Measurements from ENCODE around the gene UNC50.
A peak's percentile ranks its signal among the peaks of the same experiment; 100 is the strongest.
"Not testable (repeated sequence)": the region's sequence is repeated elsewhere in the genome, so short reads cannot be mapped to it uniquely, and the experiment has no call there.

Gene UNC50

DNA sequence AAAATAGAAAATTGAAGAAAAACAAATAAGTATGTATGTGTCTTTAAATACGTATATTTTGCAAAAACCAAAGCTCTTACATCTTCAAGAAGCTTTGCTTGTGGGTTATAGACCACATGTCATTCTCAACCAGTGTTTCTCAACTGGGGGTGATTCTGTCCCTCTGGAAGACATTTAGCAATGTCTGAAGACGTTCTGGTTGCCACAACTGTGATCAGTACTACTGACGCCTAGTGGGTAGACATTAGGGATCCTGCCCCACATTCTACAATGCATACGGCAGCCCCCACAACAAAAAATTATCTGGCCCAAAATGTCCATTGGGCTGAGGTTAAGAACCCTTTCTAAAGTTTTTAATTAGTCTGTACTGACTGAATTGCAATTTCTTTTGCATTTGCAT, 48.4 kb downstream of the UNC50 start:
- Histone ChIP-seq H3K27ac (ENCODE audit: low read length) (no peak overlapping the region), H3K27me3 (ENCODE audit: insufficient read depth, low read length, poor library complexity) (no peaks in the 10 kb centered on the region)

DNA sequence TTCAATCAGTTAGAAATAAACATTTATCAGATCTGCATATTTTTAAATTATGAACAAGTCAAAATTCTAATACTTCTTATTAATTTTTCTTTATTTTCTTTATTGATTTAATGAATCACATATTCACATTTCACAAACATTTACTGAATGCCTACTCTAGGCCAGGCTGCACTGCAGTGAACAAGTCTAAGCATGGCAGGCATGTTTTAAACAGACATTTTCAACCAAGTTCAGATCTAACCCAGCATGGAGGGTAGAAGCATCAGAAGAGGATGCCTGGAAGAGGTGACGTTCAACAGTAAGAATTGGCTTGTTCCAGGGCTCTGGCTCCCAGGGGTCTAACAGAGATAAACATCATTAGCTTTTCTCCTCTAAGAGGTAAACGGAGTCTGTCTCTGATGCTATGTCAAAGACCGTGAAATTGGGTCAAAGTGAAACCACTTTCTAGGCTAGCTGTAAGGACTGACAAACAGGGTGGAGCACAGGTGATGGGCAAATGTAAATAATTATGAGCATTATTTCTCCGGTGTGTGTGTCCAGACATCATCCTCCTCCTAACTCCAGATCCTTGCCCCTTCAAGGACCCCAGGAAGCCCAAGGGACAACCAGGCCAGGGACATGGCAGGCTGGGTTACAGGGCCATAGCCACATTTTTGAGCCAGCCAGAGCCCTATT, 50.6 kb downstream of the UNC50 start:
- TF ChIP-seq EZH2 (IDR thresholded peaks at IDR 0.05; ENCODE audit: borderline replicate concordance, low read depth, low read length, severe bottlenecking): no peak
- TF ChIP-seq, protein P1, sequence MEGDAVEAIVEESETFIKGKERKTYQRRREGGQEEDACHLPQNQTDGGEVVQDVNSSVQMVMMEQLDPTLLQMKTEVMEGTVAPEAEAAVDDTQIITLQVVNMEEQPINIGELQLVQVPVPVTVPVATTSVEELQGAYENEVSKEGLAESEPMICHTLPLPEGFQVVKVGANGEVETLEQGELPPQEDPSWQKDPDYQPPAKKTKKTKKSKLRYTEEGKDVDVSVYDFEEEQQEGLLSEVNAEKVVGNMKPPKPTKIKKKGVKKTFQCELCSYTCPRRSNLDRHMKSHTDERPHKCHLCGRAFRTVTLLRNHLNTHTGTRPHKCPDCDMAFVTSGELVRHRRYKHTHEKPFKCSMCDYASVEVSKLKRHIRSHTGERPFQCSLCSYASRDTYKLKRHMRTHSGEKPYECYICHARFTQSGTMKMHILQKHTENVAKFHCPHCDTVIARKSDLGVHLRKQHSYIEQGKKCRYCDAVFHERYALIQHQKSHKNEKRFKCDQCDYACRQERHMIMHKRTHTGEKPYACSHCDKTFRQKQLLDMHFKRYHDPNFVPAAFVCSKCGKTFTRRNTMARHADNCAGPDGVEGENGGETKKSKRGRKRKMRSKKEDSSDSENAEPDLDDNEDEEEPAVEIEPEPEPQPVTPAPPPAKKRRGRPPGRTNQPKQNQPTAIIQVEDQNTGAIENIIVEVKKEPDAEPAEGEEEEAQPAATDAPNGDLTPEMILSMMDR (IDR thresholded peaks at IDR 0.05; ENCODE audit: borderline replicate concordance, extremely low read depth, low read length, poor library complexity, severe bottlenecking): no peak
- no peak overlapping the region for H2AFZ ChIP-seq (ENCODE audit: low read depth, low read length)
- 0 out of 3 replicates have a peak, but pooled peaks have one; percentile 34 for ATAC-seq (ENCODE audit: insufficient read depth, low read depth)
- no peaks in the 10 kb centered on the region for H3K27me3 ChIP-seq (ENCODE audit: insufficient read depth, low read length, poor library complexity)
- peaks cover 3% of the 10 kb centered on the region for H3K9me3 ChIP-seq (ENCODE audit: insufficient read depth, low read length, severe bottlenecking)
- H3K9ac ChIP-seq (ENCODE audit: low read depth, low read length): no peak overlapping the region
- peaks cover 4% of the 10 kb centered on the region; the same call in 1 of the 2 replicates for H4K20me1 ChIP-seq (ENCODE audit: insufficient read depth, low read length)
- peaks cover 18% of the 10 kb centered on the region for H3K4me1 ChIP-seq (ENCODE audit: insufficient read depth, low read length)
- peaks cover 64% of the 10 kb centered on the region for H3K36me3 ChIP-seq (ENCODE audit: insufficient read depth, low read length)
- no peak overlapping the region for H3K4me3 ChIP-seq (ENCODE audit: low read depth in 1 of 2, low read length in 2 of 2)
- no peak overlapping the region for H3K4me2 ChIP-seq (ENCODE audit: insufficient read depth, low read length)
- no peak for DNase-seq
- no peak overlapping the region; the same call in 1 of the 2 replicates for H3K27ac ChIP-seq (ENCODE audit: low read length)
- peaks cover 24% of the 10 kb centered on the region for H3K79me2 ChIP-seq (ENCODE audit: insufficient read depth, low read length)

More for the DNA sequence above, 48.4 kb downstream of the UNC50 start:
- H3K9ac ChIP-seq (ENCODE audit: low read depth, low read length): no peak overlapping the region
- DNase-seq (no peak), ATAC-seq (ENCODE audit: insufficient read depth, low read depth) (0 out of 3 replicates have a peak, but pooled peaks have one; percentile 42)
- H3K36me3 ChIP-seq (ENCODE audit: insufficient read depth, low read length): peaks cover 50% of the 10 kb centered on the region
- TF ChIP-seq, protein P1 (IDR thresholded peaks at IDR 0.05; ENCODE audit: borderline replicate concordance, extremely low read depth, low read length, poor library complexity, severe bottlenecking): no peak
- no peak for TF ChIP-seq EZH2 (IDR thresholded peaks at IDR 0.05; ENCODE audit: borderline replicate concordance, low read depth, low read length, severe bottlenecking)
- H2AFZ ChIP-seq (ENCODE audit: low read depth, low read length): no peak overlapping the region
- H3K4me1 ChIP-seq (ENCODE audit: insufficient read depth, low read length): peaks cover 12% of the 10 kb centered on the region
- peaks cover 3% of the 10 kb centered on the region for H3K9me3 ChIP-seq (ENCODE audit: insufficient read depth, low read length, severe bottlenecking)
- H4K20me1 ChIP-seq (ENCODE audit: insufficient read depth, low read length): peaks cover 4% of the 10 kb centered on the region; the same call in 1 of the 2 replicates
- H3K4me2 ChIP-seq (ENCODE audit: insufficient read depth, low read length): no peak overlapping the region
- H3K79me2 ChIP-seq (ENCODE audit: insufficient read depth, low read length): peaks cover 34% of the 10 kb centered on the region
- H3K4me3 ChIP-seq (ENCODE audit: low read depth in 1 of 2, low read length in 2 of 2): no peak overlapping the region

DNA sequence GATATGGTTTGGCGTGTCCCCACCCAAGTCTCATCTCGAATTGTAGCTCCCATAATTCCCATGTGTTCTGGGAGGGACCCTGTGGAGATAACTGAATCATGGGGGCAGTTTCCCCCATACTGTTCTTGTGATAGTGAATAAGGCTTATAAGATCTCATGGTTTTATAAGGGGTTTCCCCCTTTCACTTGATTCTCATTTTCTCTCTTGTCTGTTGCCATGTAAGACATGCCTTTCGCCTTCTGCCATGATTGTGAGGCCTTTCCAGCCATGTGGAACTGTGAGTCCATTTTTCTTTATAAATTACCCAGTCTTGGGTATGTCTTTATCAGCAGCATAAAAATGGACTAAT, 51.1 kb downstream of the UNC50 start:
- H2AFZ ChIP-seq (ENCODE audit: low read depth, low read length); ATAC-seq (ENCODE audit: insufficient read depth, low read depth); H3K27ac ChIP-seq (ENCODE audit: low read length); DNase-seq; H3K9me3 ChIP-seq (ENCODE audit: insufficient read depth, low read length, severe bottlenecking); H4K20me1 ChIP-seq (ENCODE audit: insufficient read depth, low read length); H3K27me3 ChIP-seq (ENCODE audit: insufficient read depth, low read length, poor library complexity); H3K9ac ChIP-seq (ENCODE audit: low read depth, low read length); H3K4me2 ChIP-seq (ENCODE audit: insufficient read depth, low read length); H3K4me3 ChIP-seq (ENCODE audit: low read depth in 1 of 2, low read length in 2 of 2): not testable (repeated sequence)
- Histone ChIP-seq H3K79me2 (ENCODE audit: insufficient read depth, low read length) (peaks cover 22% of the 10 kb centered on the region), H3K4me1 (ENCODE audit: insufficient read depth, low read length) (peaks cover 21% of the 10 kb centered on the region), H3K36me3 (ENCODE audit: insufficient read depth, low read length) (peaks cover 66% of the 10 kb centered on the region)

DNA sequence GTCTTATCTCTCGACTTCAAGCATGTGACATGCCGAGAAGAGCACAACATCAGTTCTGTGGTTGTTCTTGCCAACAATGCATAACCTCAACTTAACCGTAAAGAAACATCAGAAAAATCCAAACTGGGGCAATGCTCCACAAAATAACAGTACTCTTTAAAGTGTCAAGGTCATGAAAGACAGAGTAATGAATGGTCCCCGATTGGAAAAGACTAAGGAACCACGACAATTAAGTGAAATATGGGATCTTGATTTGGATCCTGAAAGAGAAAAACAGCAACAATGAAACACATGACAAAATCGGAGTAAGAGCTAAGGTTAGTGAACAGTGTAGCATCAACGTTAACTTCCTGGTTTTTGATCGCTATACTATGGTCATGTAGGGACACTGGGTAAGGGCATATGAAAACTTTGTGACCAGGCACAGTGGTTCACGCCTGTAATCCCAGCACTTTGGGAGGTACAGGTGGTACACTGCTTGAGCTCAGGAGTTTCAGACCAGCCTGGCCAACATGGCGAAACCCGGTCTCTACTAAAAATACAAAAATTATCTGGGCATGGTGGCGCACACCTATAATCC, 55.2 kb downstream of the UNC50 start:
- ATAC-seq (ENCODE audit: insufficient read depth, low read depth): peak; percentile 64
- no peak overlapping the region for H3K9ac ChIP-seq (ENCODE audit: low read depth, low read length)
- H2AFZ ChIP-seq (ENCODE audit: low read depth, low read length): no peak overlapping the region
- peaks cover 3% of the 10 kb centered on the region for H3K9me3 ChIP-seq (ENCODE audit: insufficient read depth, low read length, severe bottlenecking)
- no peak for TF ChIP-seq EZH2 (IDR thresholded peaks at IDR 0.05; ENCODE audit: borderline replicate concordance, low read depth, low read length, severe bottlenecking)
- TF ChIP-seq, protein P1 (IDR thresholded peaks at IDR 0.05; ENCODE audit: borderline replicate concordance, extremely low read depth, low read length, poor library complexity, severe bottlenecking): no peak
- H3K27ac ChIP-seq (ENCODE audit: low read length): peak overlapping the region; percentile 41
- H3K79me2 ChIP-seq (ENCODE audit: insufficient read depth, low read length): peaks cover 26% of the 10 kb centered on the region
- peaks cover 4% of the 10 kb centered on the region; the same call in 1 of the 2 replicates for H4K20me1 ChIP-seq (ENCODE audit: insufficient read depth, low read length)
- no peaks in the 10 kb centered on the region for H3K27me3 ChIP-seq (ENCODE audit: insufficient read depth, low read length, poor library complexity)
- H3K4me2 ChIP-seq (ENCODE audit: insufficient read depth, low read length): no peak overlapping the region
- DNase-seq: no peak
- H3K4me3 ChIP-seq (ENCODE audit: low read depth in 1 of 2, low read length in 2 of 2): no peak overlapping the region
- H3K4me1 ChIP-seq (ENCODE audit: insufficient read depth, low read length): peaks cover 12% of the 10 kb centered on the region; the same call in 1 of the 2 replicates
- peaks cover 66% of the 10 kb centered on the region for H3K36me3 ChIP-seq (ENCODE audit: insufficient read depth, low read length)
